GM19463 (cell line): ENCODE measurements around the gene SPACA6.
"Not testable (repeated sequence)": the region's sequence is repeated elsewhere in the genome, so short reads cannot be mapped to it uniquely, and the experiment has no call there.

Source experiments
- ATAC-seq: cut with Tn5 transposase; IDR thresholded peaks from one replicate; pipeline ENCODE4 v1.9.1; 2021; ENCODE audit warnings: mild to moderate bottlenecking, moderate library complexity; ENCODE audit not compliant: unreplicated experiment

The SPACA6 gene

DNA sequence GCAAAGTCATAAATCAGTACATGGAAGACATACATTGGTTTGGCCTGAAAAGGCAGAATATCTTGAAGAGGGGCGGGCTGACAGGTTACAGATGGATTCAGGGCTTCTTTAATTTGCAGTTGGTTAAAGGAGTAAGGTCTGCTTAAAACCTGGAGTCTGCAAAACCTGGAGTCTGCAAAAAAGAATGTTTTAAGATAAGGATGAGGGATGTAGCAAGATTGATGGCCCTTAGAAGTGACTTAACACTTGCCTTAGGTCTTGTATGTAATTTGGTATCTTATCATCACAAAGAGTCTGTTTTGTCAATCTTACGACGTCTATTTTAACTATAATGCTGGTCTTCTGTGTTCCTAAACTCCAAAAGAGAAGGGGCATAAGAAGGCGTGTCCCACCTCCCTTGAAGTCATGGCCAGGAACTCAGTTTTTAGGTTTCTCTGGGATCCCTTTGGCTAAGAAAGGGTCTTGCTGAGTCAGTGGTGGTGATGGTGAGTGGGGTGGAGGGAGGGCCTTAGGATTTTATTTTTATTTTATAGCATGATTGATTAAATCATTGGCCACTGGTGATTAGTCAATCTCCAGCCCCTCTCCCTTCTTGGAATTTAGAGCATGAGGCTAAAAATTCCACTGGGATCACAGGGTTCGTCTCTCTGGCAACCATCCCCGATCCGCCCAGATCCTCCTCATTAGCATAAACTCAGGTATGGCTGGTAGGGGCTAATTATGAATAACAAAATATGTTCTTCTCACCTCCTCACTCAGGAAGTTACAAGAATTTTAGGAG is 40.8 kb downstream of the SPACA6 start:
- ATAC-seq = no peak

DNA sequence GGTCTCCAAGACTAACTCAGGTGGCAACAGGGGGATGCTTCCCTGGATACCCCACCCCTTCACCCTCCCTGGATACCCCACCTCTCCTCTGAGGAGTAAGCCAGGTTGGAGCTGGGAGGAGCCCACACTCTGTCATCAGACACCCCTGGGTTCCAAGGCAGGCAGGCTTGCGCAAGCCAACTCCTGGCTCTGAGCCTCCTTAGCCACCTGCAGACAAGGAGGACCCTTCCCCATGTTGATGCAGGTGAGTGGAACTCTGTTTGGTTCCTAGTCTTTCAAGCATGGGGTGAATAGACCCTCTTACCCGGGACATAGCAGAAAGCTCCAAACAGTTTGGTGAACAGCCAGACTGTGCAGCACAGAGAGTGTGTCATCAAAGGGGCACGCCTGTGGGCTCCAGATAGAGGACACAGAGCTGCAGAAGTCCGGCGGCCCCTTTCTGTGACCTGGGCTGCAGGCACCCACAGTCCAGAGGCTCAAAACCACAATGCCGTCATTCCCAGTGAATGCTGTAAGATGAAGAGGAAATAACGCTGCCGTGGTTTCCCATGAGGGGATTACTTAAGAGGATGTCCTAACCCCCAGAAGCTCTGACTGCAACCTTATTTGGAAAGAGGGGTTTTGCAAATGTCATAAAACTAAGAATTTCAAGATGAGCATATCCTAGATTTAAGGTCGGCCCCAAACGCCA is 42.8 kb downstream of the SPACA6 start:
- ATAC-seq = no peak

DNA sequence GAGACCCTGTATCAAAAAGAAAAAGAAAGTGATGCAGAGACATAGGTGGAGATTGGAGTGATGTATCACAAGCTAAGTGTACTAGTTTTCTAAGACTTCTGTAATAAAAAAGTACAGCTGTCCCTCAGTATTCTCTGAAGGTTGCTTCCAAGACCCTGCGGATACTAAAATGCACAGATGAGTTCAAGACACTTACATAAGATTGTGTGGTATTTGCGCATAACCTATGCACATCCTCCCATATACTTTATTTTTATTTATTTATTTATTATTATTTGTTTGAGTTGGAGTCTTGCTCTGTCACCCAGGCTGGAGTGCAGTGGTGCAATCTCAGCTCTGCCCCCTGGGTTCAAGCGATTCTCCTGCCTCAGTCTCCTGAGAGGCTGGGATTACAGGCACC is 44.3 kb downstream of the SPACA6 start:
- no peak for ATAC-seq

DNA sequence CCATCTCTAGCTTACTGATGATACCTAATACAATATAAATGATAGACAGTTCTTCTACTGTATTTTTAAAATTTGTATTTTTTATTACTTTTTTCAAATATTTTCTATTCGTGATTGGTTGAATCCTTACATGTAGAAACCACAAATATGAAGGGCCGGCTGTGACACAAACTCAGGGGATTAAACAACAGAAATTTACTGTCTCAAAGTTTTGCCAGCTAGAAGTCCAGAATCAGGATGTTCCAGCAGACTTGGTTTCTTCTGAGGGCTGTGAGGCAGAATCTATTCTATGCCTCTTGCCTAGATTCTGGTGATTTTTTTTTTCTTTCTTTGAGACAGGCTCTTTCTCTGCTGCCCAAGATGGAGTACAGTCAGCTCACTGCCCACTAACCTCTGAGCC is 44.8 kb downstream of the SPACA6 start:
- ATAC-seq = no peak

DNA sequence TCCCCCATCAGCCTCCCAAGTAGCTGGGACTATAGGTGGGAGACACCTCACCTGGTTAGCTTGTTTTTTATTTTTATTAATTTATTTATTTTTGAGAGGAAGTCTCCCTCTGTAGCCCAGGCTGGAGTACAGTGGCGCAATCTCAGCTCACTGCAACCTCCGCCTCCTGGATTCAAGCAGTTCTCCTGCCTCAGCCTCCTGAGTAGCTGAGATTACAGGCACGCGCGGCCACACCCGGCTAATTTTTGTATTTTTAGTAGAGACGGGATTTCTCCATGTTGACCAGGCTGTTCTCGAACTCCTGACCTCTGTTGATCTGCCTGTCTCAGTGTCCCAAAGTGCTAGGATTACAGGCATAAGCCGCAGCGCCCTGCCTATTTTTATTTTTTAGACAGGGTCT is 45.4 kb downstream of the SPACA6 start:
- ATAC-seq = not testable (repeated sequence)

DNA sequence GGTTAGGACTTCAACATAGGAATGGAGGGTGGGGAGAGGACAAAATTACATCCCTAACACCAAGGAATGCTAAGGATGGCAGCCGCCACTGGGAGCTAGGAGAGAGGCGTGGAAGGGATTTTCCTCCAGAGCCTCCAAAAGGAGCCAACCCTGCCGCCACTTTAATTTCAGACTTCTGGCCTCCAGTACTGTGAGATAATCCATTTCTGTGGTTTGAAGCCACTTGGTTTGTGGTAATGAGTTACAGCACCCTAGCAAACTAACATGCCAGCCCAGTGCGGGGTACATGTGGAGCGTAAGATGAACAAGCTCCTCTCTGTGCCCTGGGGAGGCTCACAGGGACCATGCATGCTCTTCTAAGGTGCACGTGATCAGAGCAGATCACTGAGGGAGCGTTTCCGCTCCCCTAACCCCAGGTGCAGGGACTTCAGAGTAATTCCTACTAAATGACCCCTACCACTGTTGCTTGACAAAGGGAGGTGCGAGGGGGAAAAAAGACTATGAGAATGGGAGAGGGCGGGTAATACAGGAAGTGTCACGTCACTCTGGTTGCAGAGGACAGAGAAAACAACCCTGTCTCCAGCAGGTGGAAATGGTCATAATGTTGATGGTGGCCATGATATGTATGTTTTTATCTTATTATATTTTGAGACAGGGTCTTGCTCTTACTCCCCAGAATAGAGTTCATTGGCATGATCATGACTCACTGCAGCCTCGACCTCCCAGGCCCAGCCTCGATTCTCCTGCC is 46.5 kb downstream of the SPACA6 start:
- ATAC-seq = no peak

DNA sequence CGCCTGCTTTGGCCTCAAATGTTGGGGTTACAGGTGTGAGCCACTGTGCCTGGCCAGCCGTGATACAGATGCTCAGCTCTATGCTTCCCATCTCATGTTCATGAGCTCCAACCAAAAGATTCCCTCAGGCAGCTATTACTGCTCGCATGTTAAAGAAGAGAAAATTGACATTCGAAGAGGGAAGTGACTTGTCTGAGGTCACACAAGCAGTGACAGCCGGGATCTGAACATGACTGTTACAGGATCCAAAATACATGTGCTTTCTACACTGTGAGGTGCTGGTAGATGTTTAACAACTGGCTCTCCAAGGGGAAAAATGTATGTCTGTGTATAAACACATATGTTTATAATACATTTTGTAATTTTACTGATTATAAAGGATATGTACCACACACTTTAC is 47.2 kb downstream of the SPACA6 start:
- ATAC-seq = no peak

DNA sequence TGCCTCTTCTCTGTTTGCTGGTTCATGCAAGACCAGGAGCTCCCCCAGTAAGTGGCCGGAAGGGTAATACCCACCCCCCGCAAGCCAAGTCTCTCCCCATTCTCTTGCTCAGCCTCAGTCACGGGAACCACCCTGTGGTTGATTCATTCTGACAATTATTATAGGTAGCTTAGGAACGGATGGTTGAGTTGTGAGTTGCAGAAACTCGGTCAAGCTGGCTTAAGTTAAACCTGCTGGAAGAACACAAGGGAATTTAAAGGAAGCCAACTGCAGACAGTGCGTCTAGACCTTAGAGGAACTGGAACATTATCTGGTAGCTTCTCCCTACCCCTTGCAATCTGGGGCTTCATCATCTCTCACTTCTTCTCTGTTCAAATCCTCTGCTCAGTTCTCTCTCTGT is 49.7 kb downstream of the SPACA6 start:
- no peak for ATAC-seq

DNA sequence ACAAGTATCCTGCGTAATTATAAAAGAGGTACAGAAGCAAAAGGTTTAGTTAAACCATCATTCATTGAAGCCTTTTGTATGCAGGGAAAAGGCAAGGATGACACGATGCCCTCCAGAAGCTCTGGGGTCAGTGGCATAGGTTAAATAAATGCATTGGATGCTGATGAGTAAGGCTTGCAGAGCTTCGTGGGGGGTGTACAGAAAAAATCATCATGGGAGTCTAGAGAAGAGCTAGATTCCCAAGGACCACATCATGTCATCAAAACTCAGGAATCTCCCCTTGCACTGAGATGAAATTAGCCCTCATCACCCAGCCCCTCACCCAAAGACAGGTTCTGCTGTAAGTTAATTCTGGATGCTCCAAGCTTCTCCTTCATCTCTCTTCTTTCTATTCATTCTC is 50.3 kb downstream of the SPACA6 start:
- no peak for ATAC-seq

DNA sequence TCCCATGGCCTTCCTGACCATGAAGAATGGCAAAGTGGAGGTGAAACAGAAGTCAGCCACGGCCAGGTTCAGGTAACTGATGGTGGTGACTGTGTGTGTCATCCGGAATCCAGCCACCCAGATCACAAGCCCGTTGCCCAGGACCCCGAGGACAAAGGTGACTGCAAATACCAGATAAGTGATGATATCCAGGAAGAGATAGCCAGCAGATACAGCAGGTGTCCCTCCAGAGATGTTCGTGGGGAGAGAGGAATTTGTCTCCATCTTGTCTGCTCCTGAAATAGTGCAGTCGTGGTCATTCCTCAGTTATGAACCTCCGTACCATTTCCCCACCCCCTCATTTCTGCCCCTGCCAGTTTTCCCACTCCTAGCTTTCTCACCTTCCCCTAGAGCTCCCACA is 53.6 kb downstream of the SPACA6 start:
- ATAC-seq = no peak

DNA sequence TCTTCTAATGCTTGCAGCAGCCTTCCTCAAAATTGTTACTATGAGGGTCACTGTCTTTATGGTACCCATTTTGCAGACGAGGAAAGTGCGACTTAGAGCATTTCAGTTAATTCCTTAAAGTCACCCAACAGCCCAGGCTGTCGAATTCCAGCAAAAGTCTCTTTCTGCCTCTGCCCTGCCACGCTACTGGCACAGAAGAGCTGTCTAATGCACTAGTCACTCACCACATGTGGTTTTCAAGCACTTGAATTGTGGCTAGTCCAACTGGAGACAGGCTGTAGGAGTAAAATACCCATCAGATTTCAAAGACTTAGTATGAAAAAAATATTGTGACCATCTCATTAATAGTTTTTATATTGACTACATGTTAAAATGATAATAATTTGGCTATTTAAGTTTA is 56.8 kb downstream of the SPACA6 start:
- no peak for ATAC-seq

DNA sequence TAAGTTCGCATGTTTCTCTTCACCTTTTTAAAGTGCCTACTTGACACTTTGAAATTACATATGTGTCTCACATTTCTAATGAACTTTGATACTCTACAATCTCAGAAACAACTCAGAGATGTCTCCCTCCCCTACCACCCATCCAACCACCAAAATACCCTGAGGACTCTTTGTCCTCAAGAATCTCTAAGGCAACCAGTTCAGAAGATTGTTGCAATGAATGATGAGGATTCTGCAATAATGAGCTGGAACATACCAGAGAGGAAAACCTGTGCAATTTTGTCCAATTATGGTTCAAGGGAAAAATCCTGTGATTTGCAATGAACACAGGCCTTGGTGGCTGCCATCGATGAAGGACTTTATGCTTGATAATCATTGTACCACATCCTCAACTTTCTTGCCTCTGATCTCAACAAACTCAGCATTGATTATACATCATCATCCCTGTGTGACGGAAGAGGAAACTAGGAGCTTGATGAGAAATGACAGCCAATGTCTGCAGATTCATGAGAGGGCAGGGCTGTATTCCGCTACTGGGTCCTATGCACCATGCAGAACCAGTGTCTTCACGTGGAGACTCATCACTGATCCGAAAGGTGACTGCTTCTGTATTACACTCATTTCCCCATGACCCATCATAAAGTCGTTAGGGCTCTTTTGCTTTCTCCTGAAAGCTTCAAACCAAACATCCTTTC is 57.4 kb downstream of the SPACA6 start:
- ATAC-seq = no peak

DNA sequence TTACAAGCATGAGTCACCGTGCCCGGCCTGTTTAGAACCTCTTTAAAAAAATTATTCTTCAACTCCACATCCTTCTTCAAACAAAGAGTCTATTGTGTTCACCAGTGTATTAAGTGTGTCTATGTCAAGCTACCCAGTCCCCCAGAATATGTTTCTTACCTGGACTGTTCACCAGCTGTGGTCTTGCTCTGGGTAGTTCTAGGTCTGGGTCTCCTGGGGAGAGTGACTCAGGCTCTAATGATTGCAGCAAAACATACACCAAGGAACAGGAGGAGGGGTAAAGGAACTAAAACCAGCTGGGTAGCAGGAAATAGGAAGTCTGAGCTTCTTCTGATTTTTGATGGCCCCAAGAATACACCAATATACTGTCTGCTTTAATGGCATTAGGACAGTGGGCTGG is 58.5 kb downstream of the SPACA6 start, which contains the start of gene FPR1:
Gene FPR1, minus strand, starts transcription at position 224 of the 400 bp plus-strand sequence. CDS start 4,884 bp downstream, outside the sequence.
- ATAC-seq = no peak

DNA sequence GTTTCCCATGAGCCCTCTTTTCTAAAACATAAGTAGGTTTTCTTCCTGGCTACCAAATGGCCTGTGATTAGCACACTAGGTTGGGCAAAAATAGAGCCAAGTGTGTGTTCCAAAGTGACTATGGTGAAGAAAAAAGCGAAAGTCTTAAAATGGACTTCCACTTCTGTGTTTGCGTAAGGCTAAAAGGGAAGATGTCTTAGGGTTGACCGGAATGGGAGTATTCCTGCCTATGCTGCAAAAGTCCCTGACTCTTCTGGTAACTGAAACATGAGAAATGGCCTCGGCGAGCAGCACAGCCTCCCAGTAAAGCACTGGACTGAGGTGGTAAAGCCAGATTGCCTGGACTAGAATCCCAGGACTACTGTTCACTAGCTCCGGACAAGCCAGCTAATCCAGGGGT is 61.0 kb downstream of the SPACA6 start:
- ATAC-seq = no peak

DNA sequence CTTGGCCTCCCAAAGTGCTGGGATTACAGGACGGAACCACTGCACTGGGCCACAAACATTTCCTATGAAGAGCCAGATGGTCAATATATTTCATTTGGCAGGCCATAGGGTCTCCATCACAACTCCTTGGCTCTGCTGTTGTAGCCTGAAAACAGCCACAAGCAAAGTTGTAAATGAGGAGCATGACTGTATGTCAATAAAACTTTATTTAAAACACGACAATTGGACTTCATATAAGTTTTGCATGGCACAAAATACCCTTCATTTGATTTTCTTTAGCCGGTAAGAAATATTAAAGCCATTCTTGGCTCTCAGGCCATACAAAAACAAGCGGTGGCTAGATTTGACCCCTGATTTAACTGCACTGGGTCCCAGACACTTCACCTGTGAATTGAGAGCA is 61.6 kb downstream of the SPACA6 start:
- ATAC-seq = no peak
